Naive thymus-derived CD4-positive, alpha-beta T cell (primary cell): ENCODE results near the gene SF1. TPM values are rescaled to one million over a fixed set of nuclear protein-coding genes. Genes with fewer than 3 reads are reported as not detected.

Source experiments
- ATAC-seq: fragments of 150-1000 bp; cut with Tn5 transposase; 2 replicates; pipeline ENCODE4 v1.10.0; 2021; ENCODE audit warnings: mild to moderate bottlenecking, moderate library complexity
- CTCF ChIA-PET: fragments of 350-600 bp; sonication (Branson Sonifier 250); formaldehyde crosslinking; loops from one replicate; lab custom pipeline; 2021; ENCODE audit warnings: antibody characterized with exemption; lab: Charles Lee
- POLR2A ChIA-PET: fragments of 350-600 bp; sonication (Branson Sonifier 250); formaldehyde crosslinking; loops from one replicate; lab custom pipeline; 2021; ENCODE audit warnings: antibody characterized with exemption, inconsistent platforms; lab: Charles Lee
- DNase-seq, 9 donors: peaks; one replicate each; pipeline versions ENCODE4 v3.0.0 to v3.0.0-alpha.2; 2020 to 2022; ENCODE audit warnings: mixed read lengths in 1 of 9
- H3K27ac ChIP-seq: one replicate; pipeline ENCODE4 v1.7.0; 2013; ENCODE audit warnings: mild to moderate bottlenecking, low read depth, low read length, moderate library complexity
- H3K27me3 ChIP-seq, 2 donors: one replicate each; pipeline ENCODE4 v1.7.0; 2013; ENCODE audit warnings: low read length in 2 of 2, mild to moderate bottlenecking in 2 of 2, moderate library complexity in 2 of 2; ENCODE audit not compliant: control insufficient read depth in 2 of 2, insufficient read depth in 2 of 2
- H3K36me3 ChIP-seq, 3 experiments: 1 replicate in 2 of 3; 2 replicates in 1 of 3; pipeline ENCODE4 v1.7.0; 2013; ENCODE audit warnings: low read length in 3 of 3, mild to moderate bottlenecking in 3 of 3, moderate library complexity in 1 of 3; ENCODE audit not compliant: insufficient read depth in 3 of 3, control insufficient read depth in 2 of 3
- H3K4me1 ChIP-seq, 2 donors: one replicate each; pipeline ENCODE4 v1.7.0; 2013; ENCODE audit warnings: low read length in 2 of 2, mild to moderate bottlenecking in 2 of 2, moderate library complexity in 1 of 2; ENCODE audit not compliant: control insufficient read depth in 2 of 2, insufficient read depth in 2 of 2
- H3K4me3 ChIP-seq: 2 replicates; pipeline ENCODE4 v1.7.0; 2013; ENCODE audit warnings: mild to moderate bottlenecking, low read length
- H3K9me3 ChIP-seq, 3 experiments: 1 replicate in 2 of 3; 2 replicates in 1 of 3; pipeline ENCODE4 v1.7.0; 2013; ENCODE audit warnings: low read length in 3 of 3; ENCODE audit not compliant: control insufficient read depth in 2 of 3
- H3K27ac Mint-ChIP-seq, 9 donors: one replicate each; pipeline ENCODE4 v1.8.0; 2020 to 2022; ENCODE audit warnings: mixed read lengths in 9 of 9, mild to moderate bottlenecking in 8 of 9, moderate library complexity in 5 of 9, inconsistent platforms in 2 of 9
- H3K27me3 Mint-ChIP-seq, 5 donors: one replicate each; pipeline ENCODE4 v1.8.0; 2021 to 2022; ENCODE audit warnings: mixed read lengths in 5 of 5, mild to moderate bottlenecking in 1 of 5
- H3K36me3 Mint-ChIP-seq, 5 donors: one replicate each; pipeline ENCODE4 v1.8.0; 2020 to 2022; ENCODE audit warnings: mixed read lengths in 5 of 5, mild to moderate bottlenecking in 3 of 5, inconsistent platforms in 1 of 5
- H3K4me1 Mint-ChIP-seq, 7 donors: one replicate each; pipeline ENCODE4 v1.8.0; 2020 to 2022; ENCODE audit warnings: mixed read lengths in 7 of 7, mild to moderate bottlenecking in 3 of 7, inconsistent platforms in 1 of 7
- H3K4me3 Mint-ChIP-seq, 10 donors: one replicate each; pipeline ENCODE4 v1.8.0; 2020 to 2022; ENCODE audit warnings: mild to moderate bottlenecking in 10 of 10, mixed read lengths in 10 of 10, moderate library complexity in 6 of 10, inconsistent platforms in 2 of 10
- H3K9me3 Mint-ChIP-seq, 11 donors: one replicate each; pipeline ENCODE4 v1.8.0; 2020 to 2022; ENCODE audit warnings: mixed read lengths in 11 of 11, mild to moderate bottlenecking in 4 of 11, inconsistent platforms in 1 of 11, moderate library complexity in 1 of 11
- intact Hi-C, 2 donors: fragments of 100-400 bp; cut with micrococcal nuclease; formaldehyde crosslinking; loops; one replicate each; pipeline ENCODE4 v1.15.1; 2023
- polyA plus RNA-seq, 2 donors: library from polyadenylated mRNA; unstranded; fragments of 300-500 nt; fragmentation: Illumina TruSeq; gene quantifications; one replicate each; pipeline ENCODE4 v1.2.3, GENCODE V29; 2021
- total RNA-seq, 6 experiments: library from RNA in 5 of 6; stranded (reverse) in 5 of 6; gene quantifications; 1 replicate in 5 of 6; 2 replicates in 1 of 6; pipeline ENCODE4 v1.2.3 and lab custom pipeline; 2021 to 2026

SF1 gene
- total and polyA plus RNA-seq, 7 experiments from 2014 or later: 101 to 1,612 (median 901) TPM

GRCh38 chr11:64750361-64751054 lies 27.8 kb downstream of the SF1 start:
- Histone ChIP-seq H3K4me1 (peaks cover 7 to 9% of the 10 kb centered on the region in 2 donors), H3K36me3 (peaks cover 0 to 37% (median 0%) of the 10 kb centered on the region in 3 experiments), H3K27me3 (no peaks in the 10 kb centered on the region), H3K9me3 (no peaks in the 10 kb centered on the region), H3K27ac (no peak overlapping the region), H3K4me3 (no peak overlapping the region)
- POLR2A ChIA-PET: interaction anchor here (0.5 to 39.7 kb wide), 3 partner anchors 2 to 353 kb away, joined by 3 to 1956 read pairs (median 1956); partner anchors contain the start of genes PYGM, RASGRP2 and SF1
- ATAC-seq (no peak), DNase-seq (peak in 2 of 9 donors; percentile 47 to 55)
- H3K4me3 Mint-ChIP-seq: peak overlapping the region in 6 of 10 donors; percentile 18 to 51 (median 21)
- peaks cover 9 to 50% (median 41%) of the 10 kb centered on the region in 7 donors for H3K4me1 Mint-ChIP-seq
- peak overlapping the region; percentile 54 to 90 (median 81) for H3K27ac Mint-ChIP-seq
- peaks cover 4 to 24% (median 9%) of the 10 kb centered on the region in 5 donors for H3K36me3 Mint-ChIP-seq
- CTCF ChIA-PET: interaction anchor here (0.7 to 18.4 kb wide), 3 partner anchors 9 to 32 kb away, joined by 4 to 305 read pairs (median 4); partner anchors contain the start of gene PYGM
- intact Hi-C loops: no loop called here
- no peaks in the 10 kb centered on the region for H3K27me3 Mint-ChIP-seq
- H3K9me3 Mint-ChIP-seq: no peaks in the 10 kb centered on the region

- peaks cover 7 to 9% of the 10 kb centered on the region in 2 donors for H3K4me1 ChIP-seq
- Mint-ChIP-seq H3K27ac (peak overlapping the region; percentile 21 to 100 (median 83)), H3K27me3 (no peaks in the 10 kb centered on the region), H3K4me3 (peak overlapping the region in 4 of 10 donors; percentile 48 to 75 (median 53)), H3K9me3 (peaks cover 0 to 5% (median 0%) of the 10 kb centered on the region in 11 donors), H3K36me3 (peaks cover 4 to 21% (median 14%) of the 10 kb centered on the region in 5 donors), H3K4me1 (peaks cover 9 to 48% (median 42%) of the 10 kb centered on the region in 7 donors)
- H3K27me3 ChIP-seq: no peaks in the 10 kb centered on the region
- intact Hi-C loops: loop anchor here in 1 of 2 donors (5.0 to 10.0 kb wide), 2 partner anchors 367 to 506 kb away; partner anchors contain the start of genes FKBP2, TM7SF2 and ZNHIT2
- ChIA-PET POLR2A (interaction anchor here (1.9 to 39.7 kb wide), 3 partner anchors 17 to 53 kb away, joined by 7 to 1956 read pairs (median 57); partner anchors contain the start of genes MAP4K2, PYGM and SF1), CTCF (interaction anchor here (18.4 kb wide), 1 partner anchor 20 kb away, joined by 305 read pairs; the partner anchor contains the start of gene PYGM)
- no peaks in the 10 kb centered on the region for H3K9me3 ChIP-seq
- H3K36me3 ChIP-seq: peaks cover 0 to 32% (median 0%) of the 10 kb centered on the region in 3 experiments
- ATAC-seq (no peak), DNase-seq (no peak)
- H3K4me3 ChIP-seq: no peak overlapping the region
- no peak overlapping the region for H3K27ac ChIP-seq
Measured at GRCh38 chr11:64747961-64748665, 30.2 kb downstream of the SF1 start.

GRCh38 chr11:64746486-64746885 lies 31.9 kb downstream of the SF1 start:
- H3K4me3 Mint-ChIP-seq: peak overlapping the region; percentile 23 to 99 (median 76)
- H3K9me3 Mint-ChIP-seq: peaks cover 0 to 5% (median 0%) of the 10 kb centered on the region in 11 donors
- DNase-seq: no peak
- H3K4me1 ChIP-seq: peaks cover 9 to 17% of the 10 kb centered on the region in 2 donors
- intact Hi-C loops: loop anchor here in 1 of 2 donors (5.0 to 10.0 kb wide), 2 partner anchors 368 to 504 kb away; partner anchors contain the start of genes FKBP2, TM7SF2 and ZNHIT2
- peaks cover 14 to 42% (median 34%) of the 10 kb centered on the region in 7 donors for H3K4me1 Mint-ChIP-seq
- peak overlapping the region; percentile 76 to 100 (median 94) for H3K27ac Mint-ChIP-seq
- no peaks in the 10 kb centered on the region for H3K27me3 ChIP-seq
- POLR2A ChIA-PET: interaction anchor here (0.9 to 39.7 kb wide), 4 partner anchors 19 to 55 kb away, joined by 3 to 1956 read pairs (median 32); partner anchors contain the start of genes MAP4K2, PYGM and SF1
- peaks cover under 1 to 14% (median 5%) of the 10 kb centered on the region in 5 donors for H3K36me3 Mint-ChIP-seq
- no peak for ATAC-seq
- peak overlapping the region; percentile 97 for H3K27ac ChIP-seq
- H3K36me3 ChIP-seq: peaks cover 0 to 26% (median 0%) of the 10 kb centered on the region in 3 experiments
- CTCF ChIA-PET: interaction anchor here (1.0 to 18.4 kb wide), 2 partner anchors 22 to 32 kb away, joined by 4 to 305 read pairs; partner anchors contain the start of gene PYGM
- peak overlapping the region; percentile 68 for H3K4me3 ChIP-seq
- H3K9me3 ChIP-seq: no peaks in the 10 kb centered on the region
- H3K27me3 Mint-ChIP-seq: no peaks in the 10 kb centered on the region

- peak overlapping the region; percentile 97 for H3K27ac ChIP-seq
- intact Hi-C loops: loop anchor here (1.0 to 10.0 kb wide), 7 partner anchors 33 to 503 kb away; partner anchors contain the start of genes ZNHIT2 (in 2 of the 2), ATG2A (in 1 of the 2), EHD1 (in 1 of the 2) and FKBP2 (in 1 of the 2)
- H3K4me3 ChIP-seq: peak overlapping the region; percentile 68
- no peaks in the 10 kb centered on the region for H3K9me3 ChIP-seq
- CTCF ChIA-PET: interaction anchor here (18.4 kb wide), 1 partner anchor 23 kb away, joined by 305 read pairs; the partner anchor contains the start of gene PYGM
- peaks cover 0 to 12% (median 3%) of the 10 kb centered on the region in 5 donors for H3K36me3 Mint-ChIP-seq
- no peaks in the 10 kb centered on the region for H3K27me3 ChIP-seq
- H3K4me1 Mint-ChIP-seq: peaks cover 17 to 43% (median 36%) of the 10 kb centered on the region in 7 donors
- peaks cover 9 to 22% of the 10 kb centered on the region in 2 donors for H3K4me1 ChIP-seq
- H3K9me3 Mint-ChIP-seq: peaks cover 0 to 5% (median 0%) of the 10 kb centered on the region in 11 donors
- peaks cover 0 to 29% (median 4%) of the 10 kb centered on the region in 3 experiments for H3K36me3 ChIP-seq
- ATAC-seq: peak; percentile 51
- H3K27ac Mint-ChIP-seq: peak overlapping the region; percentile 94 to 100 (median 99)
- peak overlapping the region; percentile 85 to 100 (median 96) for H3K4me3 Mint-ChIP-seq
- peak; percentile 64 to 87 (median 84) for DNase-seq
- POLR2A ChIA-PET: interaction anchor here (0.6 to 39.7 kb wide), 31 partner anchors 9 to 907 kb away, joined by 3 to 1956 read pairs (median 5); partner anchors contain the start of genes CDC42BPG, EHD1, FAU and FKBP2
- no peaks in the 10 kb centered on the region for H3K27me3 Mint-ChIP-seq
Measured at GRCh38 chr11:64745521-64746328, 32.6 kb downstream of the SF1 start.

- peak overlapping the region; percentile 94 to 100 (median 99) for H3K27ac Mint-ChIP-seq
- H3K9me3 Mint-ChIP-seq: peaks cover 0 to 5% (median 0%) of the 10 kb centered on the region in 11 donors
- H3K4me1 Mint-ChIP-seq: peaks cover 17 to 43% (median 36%) of the 10 kb centered on the region in 7 donors
- intact Hi-C loops: loop anchor here (1.0 to 10.0 kb wide), 7 partner anchors 33 to 503 kb away; partner anchors contain the start of genes ZNHIT2 (in 2 of the 2), ATG2A (in 1 of the 2), EHD1 (in 1 of the 2) and FKBP2 (in 1 of the 2)
- peak overlapping the region; percentile 97 for H3K27ac ChIP-seq
- peaks cover 4 to 12% (median 5%) of the 10 kb centered on the region in 5 donors for H3K36me3 Mint-ChIP-seq
- peak overlapping the region; percentile 85 to 100 (median 96) for H3K4me3 Mint-ChIP-seq
- H3K4me3 ChIP-seq: peak overlapping the region; percentile 68
- ChIA-PET POLR2A (interaction anchor here (0.6 to 39.7 kb wide), 32 partner anchors 8 to 906 kb away, joined by 3 to 1956 read pairs (median 6); partner anchors contain the start of genes ARL2, CDC42BPG, EHD1 and FAU), CTCF (interaction anchor here (1.4 to 18.4 kb wide), 4 partner anchors 23 to 427 kb away, joined by 3 to 305 read pairs (median 4); partner anchors contain the start of genes PRDX5, PYGM and TRMT112)
- peaks cover 3 to 35% (median 7%) of the 10 kb centered on the region in 3 experiments for H3K36me3 ChIP-seq
- H3K27me3 ChIP-seq: no peaks in the 10 kb centered on the region
- no peaks in the 10 kb centered on the region for H3K9me3 ChIP-seq
- DNase-seq (peak in 8 of 9 donors; percentile 76 to 98 (median 96)), ATAC-seq (peak; percentile 49)
- H3K27me3 Mint-ChIP-seq: no peaks in the 10 kb centered on the region
- peaks cover 9 to 16% of the 10 kb centered on the region in 2 donors for H3K4me1 ChIP-seq
Measured at GRCh38 chr11:64745189-64745520, 33.2 kb downstream of the SF1 start.
